Esophagus muscularis mucosa (tissue), 3 donors: ENCODE measurements around the gene PTCSC3.

Source experiments
- POLR2A ChIP-seq: fragments of 450-650 bp; IDR thresholded peaks from one replicate; pipeline ENCODE4 v1.6.1; 2017; ENCODE audit warnings: antibody characterized with exemption, moderate library complexity, mild to moderate bottlenecking, low read depth
- POLR2AphosphoS5 ChIP-seq, 2 donors: sonication (generic); formaldehyde crosslinking; IDR thresholded peaks; one replicate each; pipeline ENCODE4 v1.6.1; 2017; ENCODE audit warnings: antibody characterized with exemption in 2 of 2
- TF ChIP-seq, protein P1 (sequence below), 3 experiments: fragments of 200-600 bp in 2 of 3; fragments of 450-650 bp in 1 of 3; sonication (generic) in 2 of 3; IDR thresholded peaks; one replicate each; pipeline ENCODE4 v1.5.1; 2017 to 2019; ENCODE audit warnings: antibody characterized with exemption in 3 of 3, mild to moderate bottlenecking in 2 of 3, moderate library complexity in 1 of 3

DNA sequence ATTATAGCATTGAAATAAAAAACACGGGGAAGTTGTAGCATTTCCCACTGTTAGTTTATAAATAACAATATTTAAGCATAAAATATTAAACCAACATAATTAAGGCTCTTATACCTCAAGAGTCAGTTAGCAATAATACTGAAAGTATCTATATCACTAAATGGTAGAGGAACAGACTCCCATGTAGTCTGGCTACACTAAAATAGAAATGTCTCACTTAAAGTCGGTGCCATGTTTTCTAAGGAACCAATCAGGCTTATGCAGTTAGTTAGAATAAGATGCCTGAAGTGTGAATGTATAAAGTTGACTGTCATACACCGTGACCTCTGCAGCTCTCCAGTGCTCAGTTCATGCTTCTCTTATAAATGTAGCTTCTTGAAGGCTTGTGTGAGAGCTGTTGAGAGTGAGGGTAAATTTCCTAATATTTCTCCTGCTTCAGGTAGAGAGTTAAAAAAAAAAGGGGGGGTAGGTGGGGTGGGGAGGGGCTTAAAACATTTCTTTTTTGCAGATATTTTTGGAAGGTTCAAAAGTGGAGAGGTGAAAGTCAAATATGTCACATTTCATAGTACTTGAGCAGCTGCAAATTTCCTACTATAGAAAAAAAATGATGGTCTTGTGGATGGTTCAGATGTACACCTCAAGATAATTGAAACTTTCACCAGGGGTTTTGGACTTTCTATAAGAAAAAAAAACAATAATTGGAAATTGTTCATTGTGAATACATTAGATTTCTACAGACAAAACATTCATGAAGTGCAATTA, 64.5 kb downstream of the PTCSC3 start:
- TF ChIP-seq, protein P1, sequence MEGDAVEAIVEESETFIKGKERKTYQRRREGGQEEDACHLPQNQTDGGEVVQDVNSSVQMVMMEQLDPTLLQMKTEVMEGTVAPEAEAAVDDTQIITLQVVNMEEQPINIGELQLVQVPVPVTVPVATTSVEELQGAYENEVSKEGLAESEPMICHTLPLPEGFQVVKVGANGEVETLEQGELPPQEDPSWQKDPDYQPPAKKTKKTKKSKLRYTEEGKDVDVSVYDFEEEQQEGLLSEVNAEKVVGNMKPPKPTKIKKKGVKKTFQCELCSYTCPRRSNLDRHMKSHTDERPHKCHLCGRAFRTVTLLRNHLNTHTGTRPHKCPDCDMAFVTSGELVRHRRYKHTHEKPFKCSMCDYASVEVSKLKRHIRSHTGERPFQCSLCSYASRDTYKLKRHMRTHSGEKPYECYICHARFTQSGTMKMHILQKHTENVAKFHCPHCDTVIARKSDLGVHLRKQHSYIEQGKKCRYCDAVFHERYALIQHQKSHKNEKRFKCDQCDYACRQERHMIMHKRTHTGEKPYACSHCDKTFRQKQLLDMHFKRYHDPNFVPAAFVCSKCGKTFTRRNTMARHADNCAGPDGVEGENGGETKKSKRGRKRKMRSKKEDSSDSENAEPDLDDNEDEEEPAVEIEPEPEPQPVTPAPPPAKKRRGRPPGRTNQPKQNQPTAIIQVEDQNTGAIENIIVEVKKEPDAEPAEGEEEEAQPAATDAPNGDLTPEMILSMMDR (IDR thresholded peaks at IDR 0.05): no peak
- TF ChIP-seq POLR2A: no peak
- TF ChIP-seq POLR2AphosphoS5 (IDR thresholded peaks at IDR 0.05): no peak
